SU-DHL-6 (cell line): ENCODE measurements around the gene PRRG3.

Experiments used
- CTCF ChIP-seq: fragments of 200-600 bp; sonication (generic); IDR thresholded peaks from one replicate; pipeline ENCODE4 v1.5.1; 2017; ENCODE audit warnings: antibody characterized with exemption, mild to moderate bottlenecking, low read length, moderate library complexity; ENCODE audit not compliant: insufficient read depth, poor library complexity, severe bottlenecking
- EZH2phosphoT487 ChIP-seq: fragments of 200-600 bp; sonication (generic), shearing (Covaris generic); conservative IDR thresholded peaks from 2 replicates; pipeline ENCODE4 v1.6.1; 2018; ENCODE audit warnings: mild to moderate bottlenecking, antibody characterized with exemption, low read length, moderate library complexity, mixed read lengths

GRCh38 chrX:151715752-151716151 is 20.5 kb downstream of the PRRG3 start, which contains the start of gene FATE1:
- TF ChIP-seq CTCF (no peak), EZH2phosphoT487 (no peak)
